OCI-LY3 (cell line): ENCODE data around the gene NSUN5.
"Not testable (repeated sequence)": the region's sequence is repeated elsewhere in the genome, so short reads cannot be mapped to it uniquely, and the experiment has no call there.

Experiments
- CTCF ChIP-seq: fragments of 200-600, 300-600 bp; sonication (generic); IDR thresholded peaks from 2 replicates; pipeline ENCODE4 v1.5.1; 2014; ENCODE audit warnings: antibody characterized with exemption, low read length, low read depth
- EZH2phosphoT487 ChIP-seq: fragments of 200-600 bp; shearing (Covaris generic); IDR thresholded peaks from 2 replicates; pipeline ENCODE4 v1.6.1; 2018; ENCODE audit warnings: antibody characterized with exemption, mixed run types, low read depth

GRCh38 chr7:73297235-73297634 lies 11.4 kb downstream of the NSUN5 start:
- not testable (repeated sequence) for TF ChIP-seq CTCF, EZH2phosphoT487
